ENCODE data around the gene POLDIP3.

- TF ChIP-seq EZH2 (IDR thresholded peaks at IDR 0.05; ENCODE audit: insufficient read depth, poor library complexity, severe bottlenecking), result no peak
- TF ChIP-seq EZH2phosphoT487 (IDR thresholded peaks at IDR 0.05; ENCODE audit: insufficient read depth, low read depth), result no peak
These were observed 7.5 kb upstream of the POLDIP3 start for GRCh38 chr22:42622061-42622710.

Data from GM23248 (cell line).